ENCODE measurements around the gene SAMD10.

SAMD10 gene

DNA sequence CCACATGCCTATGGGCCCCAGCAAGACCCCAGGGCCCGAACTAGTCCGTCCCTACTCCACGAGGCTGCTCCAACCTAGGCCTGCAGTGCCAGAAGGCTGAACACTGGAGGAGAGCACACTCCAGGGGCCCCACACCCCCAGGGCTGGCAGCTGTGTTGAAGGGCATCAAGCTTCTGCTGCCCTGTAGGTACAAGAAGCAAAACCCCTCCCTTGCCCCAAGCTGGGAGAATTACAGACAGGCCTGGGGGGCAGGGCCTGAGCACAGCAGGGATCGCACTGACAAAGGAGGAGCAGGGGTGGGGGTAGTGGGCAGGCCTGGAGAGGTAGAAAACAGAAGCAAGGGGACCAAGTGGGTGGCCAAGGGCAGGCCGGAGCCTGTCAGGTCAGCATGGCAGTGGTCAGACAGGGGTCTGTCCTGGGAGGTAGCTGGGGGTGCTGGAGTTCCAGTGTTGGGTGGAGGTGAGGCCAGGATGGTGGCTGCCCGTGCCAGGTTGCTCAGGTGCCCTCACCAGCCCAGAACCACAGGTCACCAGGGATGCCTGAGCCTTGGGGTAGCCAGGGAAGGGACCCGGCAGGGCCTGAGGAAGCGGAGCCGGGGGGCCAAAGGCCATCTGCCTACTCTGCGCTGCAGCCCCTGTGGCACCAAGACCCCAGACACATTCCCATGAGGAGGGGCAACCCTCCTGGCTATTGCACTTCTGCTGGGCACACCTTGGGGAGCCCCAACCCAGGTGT is 20.3 kb downstream of the SAMD10 start:
- no peak overlapping the region for H3K4me3 ChIP-seq
- no peak for DNase-seq (ENCODE audit: low spot score in 2 of 2)
- H3K9me3 ChIP-seq, result no peaks in the 10 kb centered on the region
- no peaks in the 10 kb centered on the region for H3K27me3 ChIP-seq (ENCODE audit: low read depth)
- H3K4me1 ChIP-seq, result peaks cover 19% of the 10 kb centered on the region
- in situ Hi-C loops (cut with MboI; ENCODE audit: low sequenced_read_pairs), result no loop called here
- H3K36me3 ChIP-seq (replicated peaks), result peaks cover 53% of the 10 kb centered on the region

DNA sequence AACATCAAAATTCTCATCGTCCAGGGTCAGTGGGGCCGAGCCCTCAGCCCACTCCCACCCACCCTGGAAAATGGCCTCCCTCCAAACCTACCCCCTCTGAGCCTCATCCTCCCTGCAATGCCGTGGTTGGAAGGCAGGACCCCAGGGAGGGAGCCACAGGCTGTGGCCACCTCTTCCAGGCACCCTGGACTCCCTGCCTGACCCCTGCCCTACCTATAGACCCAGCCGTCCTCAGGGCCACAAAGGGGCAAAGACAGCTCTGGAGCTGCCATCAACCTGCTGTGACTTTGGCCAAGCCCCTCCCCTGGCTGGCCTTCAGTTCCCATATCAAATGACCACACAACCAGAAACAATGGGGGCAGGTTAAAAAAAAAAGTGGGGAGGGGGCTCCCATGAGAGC is 21.0 kb downstream of the SAMD10 start:
- peaks cover 19% of the 10 kb centered on the region for H3K4me1 ChIP-seq
- no peak for DNase-seq (ENCODE audit: low spot score in 2 of 2)
- H3K9me3 ChIP-seq, result no peaks in the 10 kb centered on the region
- H3K27me3 ChIP-seq (ENCODE audit: low read depth), result no peaks in the 10 kb centered on the region
- in situ Hi-C loops (cut with MboI; ENCODE audit: low sequenced_read_pairs), result no loop called here
- H3K36me3 ChIP-seq (replicated peaks), result peaks cover 46% of the 10 kb centered on the region
- no peak overlapping the region for H3K4me3 ChIP-seq

DNA sequence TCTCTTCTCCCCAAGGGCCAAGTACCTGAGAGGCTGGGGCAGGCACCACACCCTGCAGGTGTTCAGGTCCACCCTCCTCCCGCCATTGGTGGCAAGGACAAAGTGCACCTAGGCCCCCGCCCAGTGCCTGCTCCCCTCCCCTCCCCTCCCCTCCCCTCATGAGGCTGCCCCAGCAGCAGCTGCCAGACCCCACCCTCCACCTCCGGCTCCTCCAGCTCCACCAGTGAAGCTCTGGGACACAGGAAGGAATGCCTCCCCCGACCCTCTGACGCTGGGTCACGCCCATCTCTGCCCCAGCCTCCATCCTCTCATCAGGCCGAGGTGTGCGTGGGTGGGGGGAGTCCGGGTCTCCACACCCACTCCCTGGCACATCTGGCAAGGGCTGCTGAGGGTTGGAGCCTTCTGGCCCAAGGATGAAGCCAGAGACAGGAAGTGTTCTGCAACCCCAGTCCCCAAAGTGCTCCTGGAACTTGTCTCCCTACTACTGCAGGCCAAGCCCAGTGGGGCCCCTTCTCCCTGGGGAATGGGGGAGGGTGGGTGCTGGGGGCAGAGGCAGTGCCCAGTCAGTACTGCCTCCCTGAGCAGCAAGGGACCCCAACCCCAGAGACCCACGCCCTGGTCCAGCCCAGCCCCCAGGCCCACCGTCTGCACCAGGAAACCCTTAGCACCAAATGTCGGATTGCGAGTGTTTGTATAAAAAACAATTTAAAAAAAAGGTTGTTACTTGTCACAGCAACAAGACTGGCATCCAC is 21.6 kb downstream of the SAMD10 start:
- no peaks in the 10 kb centered on the region for H3K9me3 ChIP-seq
- in situ Hi-C loops (cut with MboI; ENCODE audit: low sequenced_read_pairs), result no loop called here
- H3K36me3 ChIP-seq (replicated peaks), result peaks cover 42% of the 10 kb centered on the region
- H3K4me3 ChIP-seq, result no peak overlapping the region
- H3K4me1 ChIP-seq, result peaks cover 19% of the 10 kb centered on the region
- DNase-seq (ENCODE audit: low spot score in 2 of 2), result peak in 1 of 2 experiments; percentile 56
- H3K27me3 ChIP-seq (ENCODE audit: low read depth), result no peaks in the 10 kb centered on the region

DNA sequence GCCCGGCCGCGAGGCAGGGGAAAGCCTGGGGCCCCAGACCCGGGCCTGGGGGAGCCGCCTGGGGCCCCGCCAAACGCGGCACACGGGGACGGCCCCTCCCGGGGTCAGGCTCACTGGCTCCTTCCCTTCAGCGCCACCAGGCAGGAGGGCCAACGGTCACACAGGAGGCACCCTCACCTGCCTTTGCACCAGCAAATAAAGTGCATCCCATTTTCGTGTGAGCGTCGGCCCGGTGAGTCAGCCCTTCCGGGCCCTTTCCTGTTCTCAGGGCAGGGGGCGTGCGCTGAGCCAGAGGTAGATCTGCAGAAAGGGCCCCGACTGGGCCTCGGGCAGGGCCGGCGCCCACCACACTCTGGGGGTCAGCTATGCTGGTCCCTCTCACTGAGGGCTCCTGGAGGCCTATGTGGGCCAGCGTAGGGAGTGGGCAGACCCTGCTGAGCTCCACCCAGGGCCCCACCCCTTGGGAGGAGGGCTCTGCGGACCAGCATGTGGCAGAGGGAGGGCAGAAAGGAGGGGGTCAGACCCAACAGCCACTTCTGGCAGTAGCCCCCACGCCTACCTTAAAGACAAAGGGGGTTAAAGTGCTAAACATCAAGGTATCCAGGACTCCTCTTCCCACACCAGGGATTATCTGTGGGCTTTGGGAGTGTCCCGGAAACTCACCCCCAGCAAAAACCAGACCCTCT is 22.3 kb downstream of the SAMD10 start:
- no peaks in the 10 kb centered on the region for H3K9me3 ChIP-seq
- in situ Hi-C loops (cut with MboI; ENCODE audit: low sequenced_read_pairs), result no loop called here
- H3K36me3 ChIP-seq (replicated peaks), result peaks cover 36% of the 10 kb centered on the region
- peaks cover 19% of the 10 kb centered on the region for H3K4me1 ChIP-seq
- H3K4me3 ChIP-seq, result peak overlapping the region; percentile 26
- no peaks in the 10 kb centered on the region for H3K27me3 ChIP-seq (ENCODE audit: low read depth)
- peak; percentile 60 to 85 for DNase-seq (ENCODE audit: low spot score in 2 of 2)

DNA sequence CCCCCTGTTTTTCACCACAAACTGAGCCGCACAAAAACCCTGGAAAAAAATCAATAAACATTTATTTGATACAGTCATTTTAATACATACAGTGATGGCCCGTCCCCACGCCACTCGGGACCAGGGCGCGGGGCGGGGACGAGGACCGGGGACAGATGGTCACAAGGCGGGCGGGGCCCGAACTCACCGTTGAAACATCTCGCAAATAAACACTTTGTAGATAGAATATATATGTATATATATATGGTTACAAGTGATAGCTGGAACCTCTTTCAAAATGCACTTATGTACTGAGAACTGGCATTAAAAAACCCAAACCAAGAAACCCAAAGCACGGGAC is 22.8 kb downstream of the SAMD10 start:
- in situ Hi-C loops (cut with MboI; ENCODE audit: low sequenced_read_pairs), result no loop called here
- Histone ChIP-seq H3K9me3 (no peaks in the 10 kb centered on the region), H3K4me3 (peak overlapping the region; percentile 26), H3K4me1 (peaks cover 19% of the 10 kb centered on the region), H3K36me3 (replicated peaks) (peaks cover 31% of the 10 kb centered on the region), H3K27me3 (ENCODE audit: low read depth) (no peaks in the 10 kb centered on the region)
- no peak for DNase-seq (ENCODE audit: low spot score in 2 of 2)

DNA sequence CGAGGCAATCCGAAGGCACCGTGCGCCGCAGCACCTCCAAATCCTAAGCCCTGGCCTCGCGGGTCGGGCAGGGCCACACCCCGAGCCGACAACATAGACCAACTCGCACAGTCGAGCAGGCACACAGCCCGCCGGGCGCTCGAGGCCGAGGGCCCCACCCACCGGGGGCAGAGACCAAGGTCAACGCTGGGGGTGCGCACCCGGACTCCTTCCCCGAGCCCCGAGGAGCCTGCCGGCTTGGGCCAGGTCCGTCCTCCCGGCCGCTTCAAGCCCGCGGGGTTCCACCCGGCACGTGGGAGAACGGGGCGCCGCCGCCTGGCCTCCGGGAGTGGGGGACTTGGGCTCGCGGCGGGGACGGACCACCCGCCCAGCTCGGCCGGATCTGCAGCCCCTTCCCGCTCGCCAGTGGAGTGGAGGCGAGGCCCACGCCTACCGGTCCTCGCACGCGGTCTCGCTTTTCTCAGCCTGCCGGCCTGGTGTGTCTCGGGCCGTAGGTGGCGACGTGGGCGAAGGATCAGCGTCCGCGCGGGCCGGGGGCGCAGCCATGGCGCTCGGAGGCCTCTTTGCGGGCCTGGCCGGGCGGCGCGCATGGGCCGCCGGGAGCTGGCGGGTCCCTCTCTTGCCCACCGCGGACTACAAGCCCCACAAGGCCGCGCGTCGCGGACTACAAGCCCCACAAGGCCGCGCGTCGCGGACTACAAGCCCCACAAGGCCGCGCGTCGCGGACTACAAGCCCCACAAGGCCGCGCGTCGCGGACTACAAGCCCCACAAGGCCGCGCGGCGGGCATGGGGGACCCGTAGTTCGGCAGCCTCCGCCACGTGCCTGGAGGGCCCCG is 23.4 kb downstream of the SAMD10 start, which contains the start of gene UCKL1:
TSS of gene UCKL1 (minus strand) at position 590 of the 837 bp plus-strand sequence. CDS start at position 546, 44 bp downstream.
- peak; percentile 84 to 93 for DNase-seq (ENCODE audit: low spot score in 2 of 2)
- Histone ChIP-seq H3K4me3 (peak within 1 kb of the TSS; percentile 94), H3K9me3 (no peaks in the 10 kb centered on the region), H3K36me3 (replicated peaks) (peaks cover 25% of the 10 kb centered on the region), H3K4me1 (peaks cover 19% of the 10 kb centered on the region), H3K27me3 (ENCODE audit: low read depth) (no peaks in the 10 kb centered on the region)
- in situ Hi-C loops (cut with MboI; ENCODE audit: low sequenced_read_pairs), result no loop called here

DNA sequence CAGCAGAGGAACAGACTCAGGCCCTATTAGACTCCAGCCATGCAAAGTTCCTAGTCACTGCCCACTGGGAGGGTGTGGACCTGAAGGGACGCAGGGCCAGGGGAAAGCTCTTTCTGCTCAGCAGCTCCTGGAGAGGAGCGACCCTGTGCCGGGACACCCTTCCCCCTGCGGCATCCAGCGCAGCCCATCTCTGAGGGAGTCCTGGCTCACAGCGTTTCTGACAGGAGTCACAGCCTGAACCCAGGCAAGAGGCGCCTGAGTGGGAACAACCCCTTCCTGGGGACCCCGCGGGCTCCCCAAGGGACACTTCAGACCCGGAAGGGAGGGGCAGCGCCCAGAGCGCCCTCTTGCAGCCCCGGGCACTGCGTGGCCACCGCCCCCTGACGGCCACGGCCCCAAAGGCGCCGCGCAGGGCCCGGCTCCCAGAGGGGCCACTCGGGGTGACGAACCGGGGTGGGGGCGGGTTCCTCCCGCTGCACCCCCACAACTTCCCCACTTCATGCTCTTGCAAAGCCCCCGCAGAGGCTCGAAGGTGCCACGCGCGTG is 24.1 kb downstream of the SAMD10 start:
- Histone ChIP-seq H3K4me3 (peak overlapping the region; percentile 94), H3K27me3 (ENCODE audit: low read depth) (no peaks in the 10 kb centered on the region), H3K36me3 (replicated peaks) (peaks cover 24% of the 10 kb centered on the region), H3K4me1 (peaks cover 19% of the 10 kb centered on the region), H3K9me3 (no peaks in the 10 kb centered on the region)
- in situ Hi-C loops (cut with MboI; ENCODE audit: low sequenced_read_pairs), result no loop called here
- peak in 1 of 2 experiments; percentile 53 for DNase-seq (ENCODE audit: low spot score in 2 of 2)

DNA sequence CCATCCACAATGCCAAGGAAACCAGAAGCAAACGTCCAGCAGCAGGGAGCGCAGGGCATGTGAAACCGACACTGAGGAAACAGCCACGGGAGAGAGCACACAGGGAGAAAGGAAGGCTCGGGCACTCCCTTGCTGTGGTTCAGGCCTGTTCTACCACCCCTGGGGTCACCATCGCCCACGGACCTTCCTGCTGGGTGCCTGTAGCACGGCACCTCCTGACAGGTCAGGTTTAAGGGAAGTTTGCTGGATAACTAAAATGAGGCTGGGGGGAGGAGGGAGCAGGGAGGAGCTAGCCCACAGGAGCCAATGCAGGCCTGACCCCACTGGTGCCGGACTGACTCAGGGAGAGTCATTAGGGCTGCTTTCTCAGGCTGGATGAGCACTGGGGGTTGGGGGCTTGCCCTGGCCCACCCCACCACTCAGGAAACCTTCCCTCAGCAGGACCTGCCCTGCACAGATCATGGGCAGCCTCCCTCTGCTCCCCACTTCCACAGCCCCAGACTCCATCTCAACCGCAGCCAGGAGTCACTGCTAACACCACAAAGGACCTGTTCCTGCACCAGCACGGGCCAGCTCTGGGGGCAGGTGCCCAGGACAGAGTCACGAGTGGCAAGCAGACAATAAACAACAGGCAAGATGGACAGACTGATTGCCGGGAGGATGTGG is 25.5 kb downstream of the SAMD10 start:
- no peak for DNase-seq (ENCODE audit: low spot score in 2 of 2)
- in situ Hi-C loops (cut with MboI; ENCODE audit: low sequenced_read_pairs), result no loop called here
- no peaks in the 10 kb centered on the region for H3K27me3 ChIP-seq (ENCODE audit: low read depth)
- no peaks in the 10 kb centered on the region for H3K9me3 ChIP-seq
- peaks cover 15% of the 10 kb centered on the region for H3K36me3 ChIP-seq (replicated peaks)
- peak overlapping the region; percentile 94 for H3K4me3 ChIP-seq
- peaks cover 27% of the 10 kb centered on the region for H3K4me1 ChIP-seq

DNA sequence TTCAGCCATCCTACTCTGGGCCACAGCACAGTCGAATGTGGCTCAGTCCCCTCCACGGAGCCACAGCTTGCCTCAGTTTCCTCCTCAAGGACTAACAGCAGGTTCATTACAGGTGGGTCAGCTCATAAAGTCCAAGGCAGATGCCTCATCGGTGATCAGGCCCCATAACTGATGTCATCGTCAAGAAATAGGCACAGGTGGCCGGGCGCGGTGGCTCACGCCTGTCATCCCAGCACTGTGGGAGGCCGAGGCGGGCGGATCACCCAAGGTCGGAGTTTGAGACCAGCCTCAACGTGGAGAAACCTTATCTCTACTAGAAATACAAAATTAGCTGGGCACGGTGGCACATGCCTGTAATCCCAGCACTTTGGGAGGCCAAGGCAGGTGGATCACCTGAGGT is 26.7 kb downstream of the SAMD10 start:
- in situ Hi-C loops (cut with MboI; ENCODE audit: low sequenced_read_pairs), result no loop called here
- H3K4me1 ChIP-seq, result peaks cover 30% of the 10 kb centered on the region

DNA sequence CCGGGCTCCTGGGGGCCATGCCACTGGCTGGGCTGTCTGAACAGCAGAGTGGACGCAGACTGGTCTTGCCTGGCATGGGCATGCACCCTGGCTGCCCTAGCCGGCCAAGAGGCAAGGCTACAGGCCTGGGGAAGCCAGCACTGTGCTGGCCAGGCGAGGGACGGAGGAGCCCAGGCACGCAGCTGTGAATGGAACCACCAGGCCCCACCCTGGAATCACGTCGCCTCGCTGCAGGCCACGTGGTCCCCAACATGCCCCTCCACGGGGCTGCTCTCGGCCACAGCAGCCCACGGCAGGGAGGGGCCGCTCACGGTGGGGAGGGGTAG is 27.3 kb downstream of the SAMD10 start:
- Histone ChIP-seq H3K4me1 (peaks cover 27% of the 10 kb centered on the region), H3K36me3 (replicated peaks) (peaks cover 13% of the 10 kb centered on the region), H3K27me3 (ENCODE audit: low read depth) (no peaks in the 10 kb centered on the region), H3K9me3 (no peaks in the 10 kb centered on the region), H3K4me3 (no peak overlapping the region)
- in situ Hi-C loops (cut with MboI; ENCODE audit: low sequenced_read_pairs), result no loop called here
- no peak for DNase-seq (ENCODE audit: low spot score in 2 of 2)

More for the DNA sequence above, 26.7 kb downstream of the SAMD10 start:
- DNase-seq (ENCODE audit: low spot score in 2 of 2), result no peak
- Histone ChIP-seq H3K4me3 (no peak overlapping the region), H3K27me3 (ENCODE audit: low read depth) (no peaks in the 10 kb centered on the region), H3K9me3 (no peaks in the 10 kb centered on the region), H3K36me3 (replicated peaks) (peaks cover 13% of the 10 kb centered on the region)

DNA sequence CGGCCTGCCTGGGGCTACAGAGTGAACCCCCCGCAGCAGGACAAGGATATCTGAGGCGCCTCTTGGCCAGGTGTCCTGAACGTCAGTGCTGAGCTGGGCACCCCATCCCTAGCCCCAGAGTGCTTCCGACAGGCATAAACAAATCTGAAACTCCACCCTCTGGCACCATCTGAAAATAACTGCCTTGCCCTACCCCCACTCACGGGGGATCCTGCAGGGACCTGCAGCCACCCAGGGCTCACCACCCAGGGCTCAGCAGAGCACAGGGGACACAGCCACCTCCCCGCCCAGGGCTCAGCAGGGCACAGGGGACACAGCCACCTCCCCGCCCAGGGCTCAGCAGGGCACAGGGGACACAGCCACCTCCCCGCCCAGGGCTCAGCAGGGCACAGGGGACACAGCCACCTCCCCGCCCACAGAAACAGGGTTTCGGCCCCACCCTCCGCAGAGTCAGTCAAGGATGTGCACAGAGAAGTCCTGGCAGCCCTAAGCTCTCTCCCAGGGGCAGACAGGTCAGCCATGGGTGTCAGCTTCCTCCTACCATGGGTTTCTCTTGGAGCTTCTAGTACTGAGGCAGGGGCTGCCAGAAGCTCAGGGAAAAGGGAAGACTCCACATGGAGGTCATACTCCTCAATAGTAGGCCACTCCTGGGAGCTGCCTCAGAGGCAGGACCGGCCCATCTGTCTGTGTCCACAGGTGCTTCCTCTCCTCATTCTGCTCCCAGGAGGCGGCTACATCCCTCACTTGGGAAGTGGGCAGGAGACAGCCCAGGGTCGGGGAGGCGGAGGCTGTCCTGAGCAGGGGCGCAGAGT is 27.8 kb downstream of the SAMD10 start:
- H3K4me3 ChIP-seq, result no peak overlapping the region
- H3K27me3 ChIP-seq (ENCODE audit: low read depth), result no peaks in the 10 kb centered on the region
- no peak for DNase-seq (ENCODE audit: low spot score in 2 of 2)
- in situ Hi-C loops (cut with MboI; ENCODE audit: low sequenced_read_pairs), result no loop called here
- H3K4me1 ChIP-seq, result peaks cover 22% of the 10 kb centered on the region
- no peaks in the 10 kb centered on the region for H3K9me3 ChIP-seq
- H3K36me3 ChIP-seq (replicated peaks), result peaks cover 13% of the 10 kb centered on the region

DNA sequence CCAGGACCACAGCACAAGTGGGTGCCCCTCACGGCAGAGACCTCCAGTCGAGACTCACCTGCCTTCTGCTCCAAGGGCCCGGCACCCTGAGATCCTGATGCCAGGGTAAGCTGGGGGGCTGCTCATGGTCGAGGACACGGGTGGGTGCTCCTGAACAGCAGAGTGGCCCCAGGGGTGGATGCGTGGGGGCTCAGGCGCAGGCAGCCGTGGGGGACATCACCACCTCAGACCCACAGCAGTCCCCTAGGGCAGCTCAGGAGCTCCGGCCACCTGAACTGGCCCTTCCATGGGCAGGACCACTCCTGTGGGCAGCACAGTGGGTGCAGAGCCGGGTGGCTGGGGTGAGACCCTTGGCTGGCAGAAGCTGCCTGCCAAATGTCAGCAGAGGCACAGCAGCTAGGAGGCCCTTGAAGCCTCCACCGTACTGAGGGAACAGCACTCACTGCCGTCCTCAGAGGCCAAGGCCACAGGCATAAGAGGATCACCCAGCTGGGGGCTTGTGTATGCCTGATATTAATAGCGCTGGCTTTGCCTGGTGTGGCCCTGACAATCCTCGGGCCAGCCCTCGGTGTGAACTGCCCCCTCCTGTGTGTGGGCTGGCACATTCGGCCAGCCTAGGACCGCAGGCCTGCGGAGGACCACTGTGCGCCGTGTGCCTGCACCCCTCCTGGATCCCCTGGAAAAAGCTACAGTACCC is 28.6 kb downstream of the SAMD10 start:
- peaks cover 21% of the 10 kb centered on the region for H3K4me1 ChIP-seq
- in situ Hi-C loops (cut with MboI; ENCODE audit: low sequenced_read_pairs), result no loop called here
- peaks cover 10% of the 10 kb centered on the region for H3K36me3 ChIP-seq (replicated peaks)
- H3K27me3 ChIP-seq (ENCODE audit: low read depth), result no peaks in the 10 kb centered on the region
- H3K9me3 ChIP-seq, result no peaks in the 10 kb centered on the region
- no peak overlapping the region for H3K4me3 ChIP-seq
- DNase-seq (ENCODE audit: low spot score in 2 of 2), result no peak
